Stimulated activated CD4-positive, alpha-beta T cell treated with anti-CD3 and anti-CD28 coated beads, Interleukin-15, amount 100 ng/mL, for 1 hour (primary cell): Measurements from ENCODE around the gene PIP4K2C.

Experiments
- DNase-seq, 2 donors: peaks; one replicate each; pipeline ENCODE4 v3.0.0-alpha.2; 2020; ENCODE audit warnings: low read depth in 1 of 2, low spot score in 1 of 2

The PIP4K2C gene

GRCh38 chr12:57590864-57591781 is at the start of gene PIP4K2C:
Gene PIP4K2C (plus strand): TSS chr12:57591192. CDS start chr12:57591290, 98 bp downstream.
- DNase-seq: peak; percentile 64

- no peak for DNase-seq
Observed at GRCh38 chr12:57541717-57542116, 49.3 kb upstream of the PIP4K2C start.

GRCh38 chr12:57543581-57543980 is 47.4 kb upstream of the PIP4K2C start:
- no peak for DNase-seq

- no peak for DNase-seq
Observed at GRCh38 chr12:57545809-57546437, 45.1 kb upstream of the PIP4K2C start.

GRCh38 chr12:57546438-57547287 is 44.3 kb upstream of the PIP4K2C start, which contains the start of gene DCTN2:
Gene DCTN2 (minus strand): TSS chr12:57547192. CDS start chr12:57547063, 129 bp downstream.
- peak; percentile 78 to 84 for DNase-seq

GRCh38 chr12:57547288-57548012 is 43.5 kb upstream of the PIP4K2C start:
- DNase-seq: no peak

- DNase-seq: no peak
Observed at GRCh38 chr12:57548013-57548315, 43.0 kb upstream of the PIP4K2C start.

GRCh38 chr12:57548488-57548887 is 42.5 kb upstream of the PIP4K2C start:
- DNase-seq: no peak

- no peak for DNase-seq
Observed at GRCh38 chr12:57549203-57549908, 41.6 kb upstream of the PIP4K2C start.

- DNase-seq: peak; percentile 14 to 42
Observed at GRCh38 chr12:57549909-57550640, 40.9 kb upstream of the PIP4K2C start, which contains the start of gene KIF5A. Gene KIF5A (plus strand): TSS chr12:57550044. CDS start chr12:57550272, 228 bp downstream.

GRCh38 chr12:57550641-57551549 is 40.1 kb upstream of the PIP4K2C start:
- no peak for DNase-seq

GRCh38 chr12:57551637-57552305 is 39.2 kb upstream of the PIP4K2C start:
- no peak for DNase-seq

- no peak for DNase-seq
Observed at GRCh38 chr12:57552306-57552651, 38.7 kb upstream of the PIP4K2C start.

- no peak for DNase-seq
Observed at GRCh38 chr12:57552835-57553313, 38.1 kb upstream of the PIP4K2C start.

- DNase-seq: no peak
Observed at GRCh38 chr12:57553343-57554202, 37.4 kb upstream of the PIP4K2C start.

- no peak for DNase-seq
Observed at GRCh38 chr12:57554453-57554852, 36.5 kb upstream of the PIP4K2C start.

- no peak for DNase-seq
Observed at GRCh38 chr12:57554897-57555296, 36.1 kb upstream of the PIP4K2C start.
